ENCODE measurements around the gene NRCAM. TPM values are rescaled to one million over a fixed set of nuclear protein-coding genes. Genes with fewer than 3 reads are reported as not detected.
"Not testable (repeated sequence)": the region's sequence is repeated elsewhere in the genome, so short reads cannot be mapped to it uniquely, and the experiment has no call there.

The NRCAM gene
- polyA plus RNA-seq, 1 donor (not counting 4 experiments of a cell fraction or from before 2014, with no cell fraction given), result 4.0 TPM

GRCh38 chr7:108278281-108278680 lies 178.0 kb downstream of the NRCAM start:
- Histone ChIP-seq H3K4me2 (ENCODE audit: control insufficient read depth, extremely low read depth, insufficient read depth, low read depth, low read length) (no peak overlapping the region), H3K27ac (ENCODE audit: control insufficient read depth, insufficient read depth, low read length) (no peak overlapping the region), H3K9ac (ENCODE audit: control insufficient read depth, extremely low read depth, insufficient read depth, low read length) (no peak overlapping the region), H3K9me1 (ENCODE audit: control insufficient read depth, extremely low read depth, insufficient read depth, low read length) (no peaks in the 10 kb centered on the region), H3K9me3 (ENCODE audit: control insufficient read depth, low read depth, low read length) (no peaks in the 10 kb centered on the region), H3K4me3 (ENCODE audit: control insufficient read depth in 2 of 3, extremely low read depth in 1 of 3, insufficient read depth in 2 of 3, low read depth in 1 of 3, low read length in 3 of 3) (no peak overlapping the region), H3K27me3 (ENCODE audit: control insufficient read depth, extremely low read depth, insufficient read depth, low read length) (no peaks in the 10 kb centered on the region), H3K79me2 (ENCODE audit: control insufficient read depth, insufficient read depth, low read length) (no peaks in the 10 kb centered on the region), H4K20me1 (ENCODE audit: control insufficient read depth, extremely low read depth, insufficient read depth, low read length) (no peaks in the 10 kb centered on the region), H2AFZ (ENCODE audit: control insufficient read depth, low read length) (no peak overlapping the region), H3K36me3 (ENCODE audit: control insufficient read depth in 2 of 2, extremely low read depth in 1 of 2, insufficient read depth in 2 of 2, low read length in 2 of 2) (no peaks in the 10 kb centered on the region), H3K4me1 (ENCODE audit: control insufficient read depth, extremely low read depth, insufficient read depth, low read length) (peaks cover 2% of the 10 kb centered on the region)
- FAIRE-seq, result no peak
- dilution Hi-C loops (cut with MboI; ENCODE audit: extremely low pct_ligation_motif_present, low sequenced_read_pairs), result no loop called here
- DNase-seq (ENCODE audit: low read depth, low spot score), result no peak
- TF ChIP-seq EZH2 (IDR thresholded peaks at IDR 0.05; ENCODE audit: low read length), result no peak
- TF ChIP-seq CTCF (optimal IDR thresholded peaks at IDR 0.05 in 1 of 3, IDR thresholded peaks at IDR 0.05 in 1 of 3, conservative IDR thresholded peaks at IDR 0.05 in 1 of 3; ENCODE audit: extremely low read depth in 1 of 3, insufficient read depth in 2 of 3, low read length in 3 of 3), result no peak

- H3K9ac ChIP-seq (ENCODE audit: control insufficient read depth, extremely low read depth, insufficient read depth, low read length); H3K27me3 ChIP-seq (ENCODE audit: control insufficient read depth, extremely low read depth, insufficient read depth, low read length); FAIRE-seq; H2AFZ ChIP-seq (ENCODE audit: control insufficient read depth, low read length); H3K4me2 ChIP-seq (ENCODE audit: control insufficient read depth, extremely low read depth, insufficient read depth, low read depth, low read length); H3K4me3 ChIP-seq (ENCODE audit: control insufficient read depth in 2 of 3, extremely low read depth in 1 of 3, insufficient read depth in 2 of 3, low read depth in 1 of 3, low read length in 3 of 3); H3K4me1 ChIP-seq (ENCODE audit: control insufficient read depth, extremely low read depth, insufficient read depth, low read length); DNase-seq (ENCODE audit: low read depth, low spot score); H3K27ac ChIP-seq (ENCODE audit: control insufficient read depth, insufficient read depth, low read length); dilution Hi-C loops (cut with MboI; ENCODE audit: extremely low pct_ligation_motif_present, low sequenced_read_pairs); H3K79me2 ChIP-seq (ENCODE audit: control insufficient read depth, insufficient read depth, low read length); H3K9me1 ChIP-seq (ENCODE audit: control insufficient read depth, extremely low read depth, insufficient read depth, low read length); H3K36me3 ChIP-seq (ENCODE audit: control insufficient read depth in 2 of 2, extremely low read depth in 1 of 2, insufficient read depth in 2 of 2, low read length in 2 of 2); H4K20me1 ChIP-seq (ENCODE audit: control insufficient read depth, extremely low read depth, insufficient read depth, low read length); H3K9me3 ChIP-seq (ENCODE audit: control insufficient read depth, low read depth, low read length): not testable (repeated sequence)
Measured at GRCh38 chr7:108274447-108274846, 181.8 kb downstream of the NRCAM start.

GRCh38 chr7:108272891-108273290 lies 183.3 kb downstream of the NRCAM start:
- H3K27ac ChIP-seq (ENCODE audit: control insufficient read depth, insufficient read depth, low read length); H3K9me3 ChIP-seq (ENCODE audit: control insufficient read depth, low read depth, low read length); H3K4me3 ChIP-seq (ENCODE audit: control insufficient read depth in 2 of 3, extremely low read depth in 1 of 3, insufficient read depth in 2 of 3, low read depth in 1 of 3, low read length in 3 of 3); H2AFZ ChIP-seq (ENCODE audit: control insufficient read depth, low read length); H3K4me2 ChIP-seq (ENCODE audit: control insufficient read depth, extremely low read depth, insufficient read depth, low read depth, low read length); dilution Hi-C loops (cut with MboI; ENCODE audit: extremely low pct_ligation_motif_present, low sequenced_read_pairs); H3K36me3 ChIP-seq (ENCODE audit: control insufficient read depth in 2 of 2, extremely low read depth in 1 of 2, insufficient read depth in 2 of 2, low read length in 2 of 2); H3K27me3 ChIP-seq (ENCODE audit: control insufficient read depth, extremely low read depth, insufficient read depth, low read length); H4K20me1 ChIP-seq (ENCODE audit: control insufficient read depth, extremely low read depth, insufficient read depth, low read length); H3K4me1 ChIP-seq (ENCODE audit: control insufficient read depth, extremely low read depth, insufficient read depth, low read length); H3K79me2 ChIP-seq (ENCODE audit: control insufficient read depth, insufficient read depth, low read length); H3K9me1 ChIP-seq (ENCODE audit: control insufficient read depth, extremely low read depth, insufficient read depth, low read length); FAIRE-seq; H3K9ac ChIP-seq (ENCODE audit: control insufficient read depth, extremely low read depth, insufficient read depth, low read length); DNase-seq (ENCODE audit: low read depth, low spot score): not testable (repeated sequence)

All from keratinocyte (primary cell).